Measurements from ENCODE around the gene PSME1.

DNA sequence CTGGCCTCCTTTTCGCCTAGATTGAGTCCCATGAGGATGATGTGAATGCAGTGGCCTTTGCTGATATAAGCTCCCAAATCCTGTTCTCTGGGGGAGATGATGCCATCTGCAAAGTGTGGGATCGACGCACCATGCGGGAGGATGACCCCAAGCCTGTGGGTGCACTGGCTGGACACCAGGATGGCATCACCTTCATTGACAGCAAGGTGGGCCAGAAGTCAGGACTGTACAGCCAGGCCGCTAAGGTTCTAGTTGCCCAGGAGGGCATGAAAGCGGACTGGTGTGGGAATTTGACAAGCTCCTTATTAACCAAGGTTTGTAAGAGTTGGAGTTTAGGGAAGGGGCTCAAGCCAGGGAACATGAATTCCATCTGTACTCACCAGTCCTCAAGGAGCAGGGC is 16.3 kb upstream of the PSME1 start:
- TF ChIP-seq, protein P1, sequence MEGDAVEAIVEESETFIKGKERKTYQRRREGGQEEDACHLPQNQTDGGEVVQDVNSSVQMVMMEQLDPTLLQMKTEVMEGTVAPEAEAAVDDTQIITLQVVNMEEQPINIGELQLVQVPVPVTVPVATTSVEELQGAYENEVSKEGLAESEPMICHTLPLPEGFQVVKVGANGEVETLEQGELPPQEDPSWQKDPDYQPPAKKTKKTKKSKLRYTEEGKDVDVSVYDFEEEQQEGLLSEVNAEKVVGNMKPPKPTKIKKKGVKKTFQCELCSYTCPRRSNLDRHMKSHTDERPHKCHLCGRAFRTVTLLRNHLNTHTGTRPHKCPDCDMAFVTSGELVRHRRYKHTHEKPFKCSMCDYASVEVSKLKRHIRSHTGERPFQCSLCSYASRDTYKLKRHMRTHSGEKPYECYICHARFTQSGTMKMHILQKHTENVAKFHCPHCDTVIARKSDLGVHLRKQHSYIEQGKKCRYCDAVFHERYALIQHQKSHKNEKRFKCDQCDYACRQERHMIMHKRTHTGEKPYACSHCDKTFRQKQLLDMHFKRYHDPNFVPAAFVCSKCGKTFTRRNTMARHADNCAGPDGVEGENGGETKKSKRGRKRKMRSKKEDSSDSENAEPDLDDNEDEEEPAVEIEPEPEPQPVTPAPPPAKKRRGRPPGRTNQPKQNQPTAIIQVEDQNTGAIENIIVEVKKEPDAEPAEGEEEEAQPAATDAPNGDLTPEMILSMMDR (IDR thresholded peaks at IDR 0.05; ENCODE audit: low read length), result no peak
- no peak for TF ChIP-seq EZH2 (optimal IDR thresholded peaks at IDR 0.05; ENCODE audit: low read depth, low read length)

All from MM.1S (cell line).